HG02973 (cell line): ENCODE data around the gene PYDC1.
"Not testable (repeated sequence)": the region's sequence is repeated elsewhere in the genome, so short reads cannot be mapped to it uniquely, and the experiment has no call there.

Experiments
- ATAC-seq: cut with Tn5 transposase; IDR thresholded peaks from one replicate; pipeline ENCODE4 v1.9.1; 2021; ENCODE audit warnings: moderate library complexity; ENCODE audit not compliant: unreplicated experiment

Gene PYDC1

DNA sequence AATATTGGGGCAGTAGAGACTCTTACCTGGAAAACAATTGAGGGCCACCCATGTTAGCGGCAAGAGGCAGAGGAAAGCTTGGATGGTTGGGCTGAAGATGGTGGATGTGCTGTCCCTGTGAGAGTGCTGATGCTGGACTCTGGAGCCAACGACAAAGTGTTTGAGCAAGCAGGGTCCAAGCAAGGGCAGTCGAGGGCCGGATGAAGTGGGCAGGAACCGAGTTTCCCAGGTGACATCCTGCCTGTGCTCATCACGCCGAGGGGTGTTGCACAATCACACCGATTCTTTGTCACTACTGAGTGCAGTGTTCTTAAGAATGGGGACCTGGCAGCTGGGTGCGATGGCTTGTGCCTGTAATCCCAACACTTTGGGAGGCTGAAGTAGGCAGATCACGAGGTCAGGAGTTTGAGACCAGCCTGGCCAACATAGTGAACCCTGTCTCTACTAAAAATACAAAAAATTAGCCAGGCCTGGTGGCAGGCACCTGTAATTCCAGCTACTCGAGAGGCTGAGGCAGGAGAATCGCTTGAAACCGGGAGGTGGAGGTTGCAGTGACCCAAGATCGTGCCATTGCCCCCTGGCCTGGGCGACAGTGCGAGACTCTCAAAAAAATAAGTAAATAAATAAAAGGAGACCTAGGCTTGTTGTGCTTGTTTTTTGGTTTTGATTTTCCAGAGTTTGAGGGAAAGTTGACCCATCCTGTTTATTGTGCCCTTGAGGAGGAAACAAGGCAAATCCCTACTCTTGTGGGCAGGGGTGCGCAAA, 20.4 kb downstream of the PYDC1 start:
- no peak for ATAC-seq

- ATAC-seq, result not testable (repeated sequence)
Measured at GRCh38 chr16:31195861-31196260, 21.1 kb downstream of the PYDC1 start.

DNA sequence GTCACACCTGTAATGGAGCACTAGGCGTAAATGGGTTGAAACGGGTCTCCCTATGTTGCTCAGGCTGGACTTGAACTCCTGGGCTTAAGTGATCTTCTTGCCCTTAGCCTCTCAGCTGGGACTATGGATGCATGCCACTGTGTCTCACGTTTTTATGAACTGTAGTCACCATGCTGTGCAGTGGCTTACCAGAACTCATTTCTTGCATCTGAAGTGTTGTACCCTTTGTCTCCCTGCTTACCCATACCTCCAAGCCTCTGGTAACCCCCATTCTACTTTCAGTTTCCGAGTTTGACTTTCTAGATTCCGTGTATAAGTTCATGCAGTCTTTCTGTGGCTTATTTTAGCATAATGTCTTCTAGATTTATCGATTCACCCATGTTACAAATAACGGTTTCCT, 22.0 kb downstream of the PYDC1 start:
- no peak for ATAC-seq

DNA sequence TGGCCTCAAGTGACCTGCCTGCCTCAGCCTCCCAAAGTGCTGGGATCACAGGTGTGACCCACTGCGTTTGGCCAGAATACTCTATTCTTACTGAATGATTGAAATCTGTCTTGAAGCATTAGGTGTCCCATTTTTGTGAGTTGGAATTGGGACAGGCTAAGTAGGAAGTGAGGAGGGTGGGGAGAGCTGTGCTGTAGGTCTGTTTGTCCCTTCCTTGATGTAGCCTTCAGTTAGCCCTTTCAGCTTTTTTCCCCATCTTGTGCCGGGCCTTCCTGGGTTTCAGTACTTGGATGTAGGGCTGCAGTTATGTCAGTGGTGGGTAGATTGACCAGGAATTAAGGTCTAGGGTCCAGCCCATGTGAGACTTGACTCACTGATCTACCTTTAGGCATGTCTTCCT, 23.1 kb downstream of the PYDC1 start:
- ATAC-seq, result no peak

GRCh38 chr16:31192856-31193642, 23.9 kb downstream of the PYDC1 start:
- ATAC-seq, result no peak

DNA sequence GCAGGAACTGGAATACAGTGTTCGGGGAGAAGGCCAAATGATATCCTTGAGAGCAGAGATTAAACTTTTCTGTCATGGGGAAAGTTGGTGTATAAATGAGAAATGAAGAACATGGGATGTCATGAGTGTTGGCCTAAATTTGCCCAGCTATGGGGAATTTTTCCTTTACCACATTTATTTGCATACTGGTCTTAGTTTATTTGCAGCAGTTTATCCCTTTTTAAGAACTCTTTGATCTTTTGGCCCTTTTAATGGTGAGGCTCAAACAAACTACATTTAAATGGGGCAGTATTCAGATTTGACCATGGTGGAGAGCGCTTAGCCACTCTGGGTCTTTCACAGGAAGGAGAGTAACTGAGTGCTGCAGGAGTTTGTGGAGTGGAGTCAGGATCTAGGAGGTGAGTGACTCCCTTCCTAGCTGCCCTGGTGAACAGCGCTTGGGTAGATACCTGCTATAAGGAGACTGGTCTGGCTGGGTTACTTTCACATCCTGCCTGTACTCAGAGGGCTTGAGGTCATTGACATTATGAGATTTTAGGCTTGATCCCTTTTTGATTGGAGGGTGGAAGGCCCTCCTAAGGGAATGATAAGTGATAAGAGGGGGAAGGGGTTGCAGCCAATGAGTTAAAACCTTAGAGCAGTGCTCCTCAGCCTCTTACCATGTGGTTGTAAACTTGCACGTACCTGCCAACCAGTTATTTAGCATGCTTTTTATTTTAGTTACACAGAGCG, 25.1 kb downstream of the PYDC1 start:
- ATAC-seq, result no peak

DNA sequence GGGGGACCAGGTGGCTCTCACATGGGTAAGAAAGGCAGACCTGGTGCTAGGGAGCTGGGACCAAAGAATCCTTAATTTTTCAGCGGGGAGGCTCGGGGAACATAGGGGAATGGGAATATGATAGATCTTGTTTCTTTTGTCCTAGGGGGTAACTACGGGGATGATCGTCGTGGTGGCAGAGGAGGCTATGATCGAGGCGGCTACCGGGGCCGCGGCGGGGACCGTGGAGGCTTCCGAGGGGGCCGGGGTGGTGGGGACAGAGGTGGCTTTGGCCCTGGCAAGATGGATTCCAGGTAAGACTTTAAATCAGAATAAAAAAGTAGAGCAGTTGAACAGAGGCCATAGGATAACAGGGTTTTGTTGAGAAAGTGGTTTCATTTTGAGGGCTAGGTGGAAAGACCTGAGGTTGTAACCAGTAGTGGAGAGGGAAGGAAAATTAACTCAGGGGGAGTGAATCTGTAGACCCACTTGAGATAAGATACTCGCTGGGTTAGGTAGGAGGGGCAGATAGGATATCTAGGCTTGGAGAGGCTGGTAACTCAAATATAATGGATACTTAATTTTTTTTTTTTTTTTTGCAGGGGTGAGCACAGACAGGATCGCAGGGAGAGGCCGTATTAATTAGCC, 26.0 kb downstream of the PYDC1 start:
- no peak for ATAC-seq

- ATAC-seq, result no peak
Measured at GRCh38 chr16:31190061-31190460, 26.9 kb downstream of the PYDC1 start.

DNA sequence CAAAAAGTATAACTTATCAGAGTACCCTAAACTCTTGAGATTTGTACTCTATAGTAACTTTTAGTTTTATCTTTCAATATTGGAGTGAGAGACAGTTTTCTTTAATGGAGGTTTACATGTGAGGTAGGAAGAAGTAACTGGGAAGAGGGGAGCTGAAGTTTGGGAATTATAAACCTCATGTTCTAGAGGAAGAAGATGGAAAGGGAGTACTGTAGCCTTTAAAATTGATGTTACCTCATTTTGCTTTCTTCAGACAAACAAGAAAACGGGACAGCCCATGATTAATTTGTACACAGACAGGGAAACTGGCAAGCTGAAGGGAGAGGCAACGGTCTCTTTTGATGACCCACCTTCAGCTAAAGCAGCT, 27.5 kb downstream of the PYDC1 start:
- no peak for ATAC-seq

- ATAC-seq, result no peak
Measured at GRCh38 chr16:31188450-31189411, 28.2 kb downstream of the PYDC1 start.

DNA sequence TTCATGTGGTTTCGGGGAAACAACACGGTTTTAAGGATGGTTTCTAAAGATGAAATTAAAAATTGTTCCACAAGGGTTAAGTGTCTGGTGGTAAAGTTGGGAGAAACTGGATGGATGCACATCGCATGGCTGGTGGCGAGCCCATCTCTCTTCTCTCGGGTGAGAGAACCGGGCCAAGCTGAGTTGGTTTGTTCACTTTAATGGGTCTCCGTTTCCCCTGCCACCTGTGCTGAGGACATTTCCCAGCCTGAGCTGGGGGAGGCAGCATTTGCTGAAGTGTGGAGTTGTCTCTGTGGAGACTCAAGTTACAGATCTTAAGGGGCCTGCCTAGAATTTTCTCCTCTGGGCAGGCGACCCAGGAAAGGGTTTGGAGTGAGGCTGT, 29.1 kb downstream of the PYDC1 start:
- ATAC-seq, result no peak

GRCh38 chr16:31186930-31187807, 29.8 kb downstream of the PYDC1 start:
- no peak for ATAC-seq

GRCh38 chr16:31186176-31186575, 30.8 kb downstream of the PYDC1 start:
- no peak for ATAC-seq

- no peak for ATAC-seq
Measured at GRCh38 chr16:31185339-31185738, 31.6 kb downstream of the PYDC1 start.

DNA sequence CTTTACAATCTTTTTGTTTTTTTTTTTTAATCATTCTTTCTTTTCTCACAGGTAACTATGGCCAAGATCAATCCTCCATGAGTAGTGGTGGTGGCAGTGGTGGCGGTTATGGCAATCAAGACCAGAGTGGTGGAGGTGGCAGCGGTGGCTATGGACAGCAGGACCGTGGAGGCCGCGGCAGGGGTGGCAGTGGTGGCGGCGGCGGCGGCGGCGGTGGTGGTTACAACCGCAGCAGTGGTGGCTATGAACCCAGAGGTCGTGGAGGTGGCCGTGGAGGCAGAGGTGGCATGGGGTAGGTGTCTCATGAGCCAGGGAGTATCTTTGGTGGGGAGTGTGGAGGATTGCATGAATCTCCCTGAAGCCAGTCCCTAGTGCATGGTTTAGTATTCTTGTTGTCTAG, 32.0 kb downstream of the PYDC1 start:
- no peak for ATAC-seq

GRCh38 chr16:31183432-31184428, 33.2 kb downstream of the PYDC1 start:
- no peak for ATAC-seq

DNA sequence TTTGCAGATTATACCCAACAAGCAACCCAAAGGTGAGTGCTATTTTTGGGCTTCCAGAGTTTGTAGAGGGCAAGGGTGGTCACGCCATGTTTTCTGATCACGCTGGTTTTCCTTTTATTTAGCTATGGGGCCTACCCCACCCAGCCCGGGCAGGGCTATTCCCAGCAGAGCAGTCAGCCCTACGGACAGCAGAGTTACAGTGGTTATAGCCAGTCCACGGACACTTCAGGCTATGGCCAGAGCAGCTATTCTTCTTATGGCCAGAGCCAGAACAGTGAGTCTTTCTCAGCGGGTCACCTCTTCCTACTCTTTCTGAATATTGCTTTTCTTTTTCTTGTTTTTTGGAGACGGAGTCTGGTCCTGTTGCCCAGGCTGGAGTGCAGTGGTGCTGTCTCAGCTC, 34.5 kb downstream of the PYDC1 start:
- ATAC-seq, result no peak
